PC-3 (cell line): ENCODE data around the gene CABP1.

Experiments
- CTCF ChIP-seq: fragments of 300-600 bp; sonication (generic); conservative IDR thresholded peaks from 2 replicates; pipeline ENCODE4 v1.5.1; 2017; ENCODE audit warnings: antibody characterized with exemption, low read depth, mild to moderate bottlenecking, low read length
- EZH2 ChIP-seq: fragments of 300-600 bp; sonication (generic); IDR thresholded peaks from one replicate; pipeline ENCODE4 v1.6.1; 2017; ENCODE audit warnings: antibody characterized with exemption, mild to moderate bottlenecking, low read length; ENCODE audit not compliant: unreplicated experiment
- EZH2phosphoT487 ChIP-seq: fragments of 300-600 bp; sonication (generic); IDR thresholded peaks from 2 replicates; pipeline ENCODE4 v1.6.1; 2018; ENCODE audit warnings: mild to moderate bottlenecking, antibody characterized with exemption, low read length, borderline replicate concordance

GRCh38 chr12:120685522-120685921 is 45.1 kb downstream of the CABP1 start:
- TF ChIP-seq CTCF (no peak), EZH2 (no peak), EZH2phosphoT487 (no peak)
